Thyroid gland (tissue), 4 donors: ENCODE measurements around the gene CSF3R.

ENCODE experiments used
- CTCF ChIP-seq, 6 experiments: fragments of 200-600 bp in 3 of 6; fragments of 450-650 bp in 3 of 6; sonication (generic) in 3 of 6; IDR thresholded peaks; one replicate each; pipeline ENCODE4 v1.5.1; 2016 to 2019; ENCODE audit warnings: antibody characterized with exemption in 6 of 6, mild to moderate bottlenecking in 2 of 6, inconsistent platforms in 1 of 6, moderate library complexity in 1 of 6
- POLR2A ChIP-seq, 2 donors: fragments of 450-650 bp; IDR thresholded peaks; one replicate each; pipeline ENCODE4 v1.6.1; 2017; ENCODE audit warnings: antibody characterized with exemption in 2 of 2, mild to moderate bottlenecking in 2 of 2, moderate library complexity in 1 of 2

- TF ChIP-seq CTCF (IDR thresholded peaks at IDR 0.05) = no peak
- no peak for TF ChIP-seq POLR2A (IDR thresholded peaks at IDR 0.05)
Observed at GRCh38 chr1:36510418-36510817, 27.7 kb upstream of the CSF3R start.
